LHCN-M2 (cell line): ENCODE data around the gene MCAM. TPM values are rescaled to one million over a fixed set of nuclear protein-coding genes. Genes with fewer than 3 reads are reported as not detected.

ENCODE experiments used
- DNase-seq: peaks from one replicate; pipeline ENCODE4 v3.0.0-alpha.2; 2012; ENCODE audit warnings: low read depth
- total RNA-seq: library from RNA; depleted of rRNA; stranded (reverse); fragments of >200 nt; gene quantifications from 2 replicates; pipeline ENCODE4 v1.2.3, GENCODE V29; 2014

Gene MCAM
- total RNA-seq, 1 experiment from 2014 or later, result 11.0 TPM

- DNase-seq, result no peak
Observed at GRCh38 chr11:119332111-119332765, 15.3 kb upstream of the MCAM start.

- DNase-seq, result no peak
Observed at GRCh38 chr11:119330237-119330636, 13.3 kb upstream of the MCAM start.

- no peak for DNase-seq
Observed at GRCh38 chr11:119329320-119329719, 12.4 kb upstream of the MCAM start.

- DNase-seq, result no peak
Observed at GRCh38 chr11:119324189-119324588, 7.3 kb upstream of the MCAM start.

- peak; percentile 61 for DNase-seq
Observed at GRCh38 chr11:119323532-119324033, 6.7 kb upstream of the MCAM start.

- no peak for DNase-seq
Observed at GRCh38 chr11:119322921-119323531, 6.1 kb upstream of the MCAM start.

- no peak for DNase-seq
Observed at GRCh38 chr11:119322360-119322739, 5.4 kb upstream of the MCAM start.

- no peak for DNase-seq
Observed at GRCh38 chr11:119320776-119321524, 4.0 kb upstream of the MCAM start.

GRCh38 chr11:119320240-119320775 lies 3.4 kb upstream of the MCAM start:
- DNase-seq, result no peak

- DNase-seq, result no peak
Observed at GRCh38 chr11:119319700-119320239, 2.8 kb upstream of the MCAM start.

- DNase-seq, result no peak
Observed at GRCh38 chr11:119319136-119319699, 2.3 kb upstream of the MCAM start.

- no peak for DNase-seq
Observed at GRCh38 chr11:119318240-119319135, 1.6 kb upstream of the MCAM start.

GRCh38 chr11:119317592-119318239 lies 786 bp upstream of the MCAM start:
- no peak for DNase-seq

GRCh38 chr11:119316016-119316728 lies 758 bp downstream of the MCAM start:
- DNase-seq, result peak; percentile 35

- DNase-seq, result no peak
Observed at GRCh38 chr11:119315131-119316015, 1.6 kb downstream of the MCAM start.

GRCh38 chr11:119314726-119315125 lies 2.2 kb downstream of the MCAM start:
- no peak for DNase-seq

GRCh38 chr11:119310682-119311052 lies 6.3 kb downstream of the MCAM start:
- DNase-seq, result no peak

- DNase-seq, result no peak
Observed at GRCh38 chr11:119309953-119310681, 6.8 kb downstream of the MCAM start.
